GM10266 (cell line): ENCODE measurements around the gene PCDHGA1.

Experiments
- DNase-seq: peaks from one replicate; pipeline ENCODE4 v3.0.0; 2012; ENCODE audit errors: extremely low spot score
- CTCF ChIP-seq: IDR thresholded peaks from 2 replicates; pipeline ENCODE4 v1.5.1; 2012; ENCODE audit warnings: mild to moderate bottlenecking, low read depth; ENCODE audit not compliant: control insufficient read depth, insufficient read depth; ENCODE audit errors: missing control alignments

The PCDHGA1 gene

GRCh38 chr5:141354900-141355469 lies 24.7 kb downstream of the PCDHGA1 start, which contains the start of gene PCDHGA4:
Gene PCDHGA4 (plus strand): TSS chr5:141355021. CDS start chr5:141355108, 87 bp downstream.
- no peak for DNase-seq
- TF ChIP-seq CTCF, result peak; percentile 7

- TF ChIP-seq CTCF, result no peak
- no peak for DNase-seq
Observed at GRCh38 chr5:141355641-141356040, 25.3 kb downstream of the PCDHGA1 start.

- no peak for TF ChIP-seq CTCF
Observed at GRCh38 chr5:141356133-141356532, 25.8 kb downstream of the PCDHGA1 start.

GRCh38 chr5:141356950-141357349 lies 26.6 kb downstream of the PCDHGA1 start:
- DNase-seq, result no peak
- no peak for TF ChIP-seq CTCF

More at GRCh38 chr5:141356133-141356532, 25.8 kb downstream of the PCDHGA1 start:
- no peak for DNase-seq

- DNase-seq, result peak; percentile 69
Observed at GRCh38 chr5:141359790-141360426, 29.6 kb downstream of the PCDHGA1 start, which contains the start of gene PCDHGB2. Gene PCDHGB2 (plus strand): TSS chr5:141359994. CDS start chr5:141360136, 142 bp downstream.

GRCh38 chr5:141360685-141361084 lies 30.4 kb downstream of the PCDHGA1 start:
- DNase-seq, result no peak
- TF ChIP-seq CTCF, result no peak

More at GRCh38 chr5:141359790-141360426, 29.6 kb downstream of the PCDHGA1 start, which contains the start of gene PCDHGB2:
- TF ChIP-seq CTCF, result peak; percentile 31

- TF ChIP-seq CTCF, result no peak
- DNase-seq, result no peak
Observed at GRCh38 chr5:141362719-141363118, 32.4 kb downstream of the PCDHGA1 start.
